Astrocyte of the spinal cord (primary cell): ENCODE data around the gene PPARG.

Source experiments
- DNase-seq: peaks from one replicate; pipeline ENCODE4 v3.0.0; 2011; ENCODE audit warnings: low read depth, low spot score
- H3K4me3 ChIP-seq: 2 replicates; pipeline ENCODE4 v1.5.1; 2011; ENCODE audit warnings: low read depth, mild to moderate bottlenecking, low read length, moderate library complexity
- in situ Hi-C: cut with HindIII; loops from 2 replicates; pipeline ENCODE4 v1.10.0; 2017; ENCODE audit warnings: low sequenced_read_pairs
- TF ChIP-seq, protein P1 (sequence below): IDR thresholded peaks from 2 replicates; pipeline ENCODE4 v1.5.1; 2012; ENCODE audit warnings: low read depth, mild to moderate bottlenecking, low read length, inconsistent platforms

PPARG gene

DNA sequence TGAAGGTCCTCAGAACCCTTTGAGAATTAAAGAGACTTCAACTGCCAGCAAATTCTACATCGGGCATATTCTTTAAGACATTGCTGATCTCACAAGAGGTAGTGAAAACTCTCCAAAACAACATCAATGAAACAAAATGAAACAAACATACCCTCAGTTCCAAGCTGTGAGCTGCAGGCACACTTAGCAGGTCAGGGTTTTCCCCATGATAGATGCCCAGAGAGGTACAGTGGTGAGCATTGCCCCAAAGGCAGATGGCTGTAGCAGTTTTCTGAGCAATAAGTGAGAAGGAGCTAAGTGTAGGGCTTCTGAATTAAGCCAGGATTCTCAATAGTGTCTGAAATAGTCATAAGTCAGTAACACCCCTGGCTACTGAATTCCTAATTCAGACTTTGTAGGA, 99.3 kb downstream of the PPARG start:
- in situ Hi-C loops, result no loop called here
- no peak for DNase-seq
- TF ChIP-seq, protein P1, sequence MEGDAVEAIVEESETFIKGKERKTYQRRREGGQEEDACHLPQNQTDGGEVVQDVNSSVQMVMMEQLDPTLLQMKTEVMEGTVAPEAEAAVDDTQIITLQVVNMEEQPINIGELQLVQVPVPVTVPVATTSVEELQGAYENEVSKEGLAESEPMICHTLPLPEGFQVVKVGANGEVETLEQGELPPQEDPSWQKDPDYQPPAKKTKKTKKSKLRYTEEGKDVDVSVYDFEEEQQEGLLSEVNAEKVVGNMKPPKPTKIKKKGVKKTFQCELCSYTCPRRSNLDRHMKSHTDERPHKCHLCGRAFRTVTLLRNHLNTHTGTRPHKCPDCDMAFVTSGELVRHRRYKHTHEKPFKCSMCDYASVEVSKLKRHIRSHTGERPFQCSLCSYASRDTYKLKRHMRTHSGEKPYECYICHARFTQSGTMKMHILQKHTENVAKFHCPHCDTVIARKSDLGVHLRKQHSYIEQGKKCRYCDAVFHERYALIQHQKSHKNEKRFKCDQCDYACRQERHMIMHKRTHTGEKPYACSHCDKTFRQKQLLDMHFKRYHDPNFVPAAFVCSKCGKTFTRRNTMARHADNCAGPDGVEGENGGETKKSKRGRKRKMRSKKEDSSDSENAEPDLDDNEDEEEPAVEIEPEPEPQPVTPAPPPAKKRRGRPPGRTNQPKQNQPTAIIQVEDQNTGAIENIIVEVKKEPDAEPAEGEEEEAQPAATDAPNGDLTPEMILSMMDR, result no peak
- H3K4me3 ChIP-seq, result no peak overlapping the region

DNA sequence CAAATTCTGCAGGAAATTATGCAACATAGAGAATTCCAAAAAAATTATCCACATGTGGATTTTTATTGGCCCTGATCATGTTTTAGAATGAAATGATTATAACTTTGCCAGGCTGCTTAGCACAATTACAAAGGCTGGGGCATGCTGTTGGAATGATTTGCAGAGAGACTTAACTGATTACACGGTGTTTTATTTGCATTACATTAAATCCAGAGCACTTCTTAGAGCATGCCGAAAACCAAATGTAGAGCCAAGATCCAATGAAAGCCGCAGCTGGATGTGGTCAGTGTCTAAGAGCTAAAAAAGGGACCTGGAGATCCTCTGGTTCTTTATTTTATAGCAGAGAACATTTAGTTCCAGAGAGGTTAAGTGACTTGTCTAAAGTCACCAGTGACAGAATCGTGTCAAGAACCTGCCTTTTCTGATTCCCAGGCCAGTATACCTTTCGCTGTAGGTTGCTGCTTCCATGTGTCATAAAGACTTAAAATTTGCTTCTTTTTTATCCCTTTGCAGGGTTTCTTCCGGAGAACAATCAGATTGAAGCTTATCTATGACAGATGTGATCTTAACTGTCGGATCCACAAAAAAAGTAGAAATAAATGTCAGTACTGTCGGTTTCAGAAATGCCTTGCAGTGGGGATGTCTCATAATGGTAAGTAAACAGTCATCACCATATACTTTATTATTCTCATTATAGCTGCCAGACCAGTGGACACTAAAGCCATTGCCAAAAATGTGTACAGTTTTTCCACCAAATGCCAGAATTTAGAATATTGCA, 103.4 kb downstream of the PPARG start:
- peak; percentile 40 for DNase-seq
- TF ChIP-seq, protein P1, result no peak
- no peak overlapping the region for H3K4me3 ChIP-seq
- in situ Hi-C loops, result no loop called here

DNA sequence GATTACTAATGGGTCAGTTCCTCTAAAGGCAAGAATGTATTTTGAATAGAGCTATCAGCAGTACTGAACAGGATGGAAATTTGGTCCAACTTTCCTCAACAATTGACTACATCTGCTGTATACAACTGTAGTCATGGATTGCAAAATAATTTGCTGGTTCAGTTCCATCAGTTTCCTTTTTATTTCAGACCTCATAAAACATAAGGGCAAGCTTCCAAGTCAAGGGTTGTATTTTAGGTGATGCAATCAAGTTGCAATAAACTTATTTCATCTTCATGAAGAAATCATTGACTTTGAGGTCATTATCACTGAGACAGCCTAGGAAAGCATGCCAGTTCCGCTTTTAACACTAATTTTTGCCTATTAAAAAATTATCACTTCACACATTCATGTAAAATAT, 105.0 kb downstream of the PPARG start:
- in situ Hi-C loops, result no loop called here
- TF ChIP-seq, protein P1, result no peak
- H3K4me3 ChIP-seq, result no peak overlapping the region
- DNase-seq, result peak; percentile 62

DNA sequence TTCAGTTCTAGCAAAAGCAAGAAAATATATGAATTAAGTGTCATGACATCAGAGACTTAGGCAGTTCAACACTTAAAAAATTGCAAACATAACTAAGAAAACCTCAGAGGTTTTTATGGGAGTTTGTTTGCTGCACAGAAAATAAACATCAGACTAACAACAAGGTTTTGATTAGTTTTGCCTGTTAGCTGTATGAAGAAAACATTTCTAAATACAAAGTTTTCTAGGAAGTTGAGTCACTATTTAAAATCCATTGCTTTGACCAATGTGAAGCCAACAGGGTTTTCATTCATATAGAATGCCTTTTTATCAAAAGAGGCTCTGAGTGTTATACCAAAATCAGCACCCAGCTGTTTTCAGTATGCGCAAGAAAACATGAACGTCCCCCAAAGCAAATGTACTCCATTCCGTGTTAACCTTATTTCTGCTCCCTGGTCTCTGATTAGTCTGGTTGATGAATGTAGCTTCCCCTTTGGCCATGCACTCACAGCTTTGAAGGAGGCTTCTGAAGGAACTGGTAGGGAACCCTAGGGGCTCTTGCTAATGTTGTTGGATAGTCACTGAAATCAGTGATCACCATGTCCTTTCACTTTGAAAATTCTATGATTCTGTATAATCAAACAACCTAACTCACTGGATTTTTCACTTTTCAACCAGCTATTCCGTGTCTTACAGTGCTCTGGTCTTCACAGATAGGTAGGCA, 105.8 kb downstream of the PPARG start:
- H3K4me3 ChIP-seq, result no peak overlapping the region
- DNase-seq, result no peak
- in situ Hi-C loops, result no loop called here
- TF ChIP-seq, protein P1, result no peak

DNA sequence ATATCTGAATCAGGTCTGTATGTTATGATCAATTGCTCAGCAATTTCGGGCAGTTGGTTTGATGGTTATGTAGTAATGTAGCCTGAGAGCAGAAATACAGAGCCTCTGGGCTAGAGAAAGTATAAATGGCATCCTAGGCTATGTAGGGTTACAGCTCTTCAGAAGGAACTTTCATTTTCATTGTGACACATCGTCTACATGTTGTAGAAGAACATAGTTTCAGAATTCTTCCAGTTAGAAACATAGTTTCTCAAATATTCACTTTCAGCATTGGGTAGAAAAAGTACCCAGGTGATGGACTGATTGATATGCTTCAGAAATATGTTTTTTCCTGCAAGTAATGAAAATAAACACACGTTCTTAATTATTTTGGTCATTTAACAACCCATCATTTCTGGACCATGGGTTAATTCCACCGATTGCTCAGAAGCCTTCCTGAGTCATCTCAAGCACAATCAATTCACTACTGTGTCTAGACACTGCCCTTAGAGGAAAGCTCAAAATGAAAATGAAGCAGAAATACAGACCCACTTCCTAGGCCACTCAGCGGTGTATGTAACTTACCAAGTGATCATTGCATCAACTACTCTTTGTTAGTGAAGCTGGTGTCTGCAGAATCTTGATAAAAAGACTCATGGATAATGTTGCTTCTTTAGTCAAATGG, 106.6 kb downstream of the PPARG start:
- H3K4me3 ChIP-seq, result no peak overlapping the region
- DNase-seq, result peak; percentile 24
- in situ Hi-C loops, result no loop called here
- TF ChIP-seq, protein P1, result no peak

DNA sequence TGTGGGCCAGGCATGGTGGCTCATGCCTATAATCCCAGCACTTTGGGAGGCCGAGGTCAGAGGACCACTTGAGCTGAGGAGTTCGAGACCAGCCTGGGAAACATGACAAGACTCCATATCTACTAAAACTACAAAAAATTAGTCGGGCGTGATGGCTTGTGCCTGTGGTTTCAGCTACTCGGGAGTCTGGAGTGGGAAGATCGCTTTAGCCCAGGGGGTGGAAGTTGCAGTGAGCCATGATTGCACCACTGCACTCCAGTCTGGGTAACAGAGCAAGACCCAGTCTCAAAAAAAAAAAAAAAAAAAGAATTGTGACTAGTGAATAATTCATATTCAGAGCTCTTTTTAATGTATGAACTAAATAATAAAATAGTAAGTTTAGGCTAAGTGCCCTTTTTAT, 107.6 kb downstream of the PPARG start:
- DNase-seq, result no peak
- H3K4me3 ChIP-seq, result no peak overlapping the region
- TF ChIP-seq, protein P1, result no peak
- in situ Hi-C loops, result no loop called here
